ENCODE data around the gene HOXA6.

HOXA6 gene

DNA sequence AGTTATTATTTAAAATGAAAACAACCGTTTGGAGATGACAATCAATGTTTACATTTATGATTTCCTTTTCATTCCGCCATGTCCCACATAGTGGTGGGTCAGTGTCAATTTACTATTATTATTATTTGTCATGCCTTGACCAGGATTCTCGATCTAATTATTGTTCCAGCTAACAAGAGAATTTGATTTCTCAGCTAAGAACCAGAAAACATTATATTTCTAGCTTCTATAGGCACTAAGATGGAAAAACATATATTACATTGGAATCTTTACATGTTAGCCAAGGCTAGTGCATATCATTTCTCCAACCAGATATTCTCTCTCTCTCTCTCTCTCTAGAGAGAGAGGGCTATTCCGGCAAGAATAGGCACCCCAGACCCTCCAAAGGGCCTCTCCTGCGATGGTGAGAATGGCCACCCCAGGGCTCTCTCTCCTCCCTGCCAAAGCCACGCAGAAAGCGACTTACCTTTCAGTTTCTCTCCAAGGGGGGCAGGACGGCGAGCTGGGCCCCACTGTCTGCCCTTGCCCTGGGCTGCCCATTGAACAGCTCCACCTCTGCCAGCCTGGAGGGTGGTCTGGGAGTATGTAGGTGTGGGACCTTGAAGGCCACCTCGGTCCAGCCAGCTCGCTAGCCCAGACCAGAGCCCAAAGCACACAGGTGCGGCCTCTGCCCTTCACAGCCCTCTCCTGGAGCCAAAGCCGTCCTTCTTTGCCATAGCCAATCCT is 2.4 kb upstream of the HOXA6 start:
- no peak for DNase-seq

DNA sequence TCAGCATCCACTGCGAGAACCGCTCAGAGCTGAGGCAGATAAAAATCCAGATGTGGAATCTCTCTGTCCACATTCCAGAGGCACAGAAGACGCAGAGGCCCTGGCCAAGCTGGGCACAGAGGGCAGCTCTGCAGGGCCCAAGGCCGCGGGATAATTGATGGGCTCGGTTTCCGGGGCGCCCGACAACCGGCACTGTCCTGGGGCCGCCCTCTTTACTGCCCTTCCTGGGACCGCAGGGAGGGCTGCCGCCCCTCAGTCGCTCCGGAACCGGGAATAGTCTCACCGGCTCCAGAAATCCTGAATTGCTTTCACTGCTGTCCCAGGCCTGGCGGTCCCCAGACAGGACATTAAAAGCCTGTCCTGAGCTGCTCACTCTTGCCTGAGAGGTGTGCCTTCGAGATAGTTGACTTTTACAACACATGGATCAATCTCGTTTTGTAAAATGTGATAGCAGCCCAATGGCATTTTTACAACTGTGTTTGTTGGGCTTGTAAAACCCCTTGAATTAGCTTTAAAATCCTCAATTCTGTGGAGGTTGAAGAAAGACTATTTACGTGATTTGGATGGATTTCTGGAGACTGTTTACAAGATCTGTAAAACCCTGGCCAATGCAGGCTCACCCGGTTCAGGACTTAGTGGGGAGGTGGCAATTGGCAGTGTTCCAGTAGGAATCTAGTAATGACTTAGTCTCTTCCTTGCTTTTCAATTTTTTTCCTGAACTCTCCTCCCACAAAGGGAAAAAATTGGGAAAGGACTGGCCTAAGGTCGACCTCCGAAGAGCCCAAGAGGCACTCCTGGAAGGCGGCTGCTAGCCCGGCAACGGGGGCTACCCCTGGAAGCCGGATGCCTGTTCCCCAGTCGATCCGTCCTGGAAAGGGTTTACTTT is 1.4 kb upstream of the HOXA6 start:
- DNase-seq = peak; percentile 30

DNA sequence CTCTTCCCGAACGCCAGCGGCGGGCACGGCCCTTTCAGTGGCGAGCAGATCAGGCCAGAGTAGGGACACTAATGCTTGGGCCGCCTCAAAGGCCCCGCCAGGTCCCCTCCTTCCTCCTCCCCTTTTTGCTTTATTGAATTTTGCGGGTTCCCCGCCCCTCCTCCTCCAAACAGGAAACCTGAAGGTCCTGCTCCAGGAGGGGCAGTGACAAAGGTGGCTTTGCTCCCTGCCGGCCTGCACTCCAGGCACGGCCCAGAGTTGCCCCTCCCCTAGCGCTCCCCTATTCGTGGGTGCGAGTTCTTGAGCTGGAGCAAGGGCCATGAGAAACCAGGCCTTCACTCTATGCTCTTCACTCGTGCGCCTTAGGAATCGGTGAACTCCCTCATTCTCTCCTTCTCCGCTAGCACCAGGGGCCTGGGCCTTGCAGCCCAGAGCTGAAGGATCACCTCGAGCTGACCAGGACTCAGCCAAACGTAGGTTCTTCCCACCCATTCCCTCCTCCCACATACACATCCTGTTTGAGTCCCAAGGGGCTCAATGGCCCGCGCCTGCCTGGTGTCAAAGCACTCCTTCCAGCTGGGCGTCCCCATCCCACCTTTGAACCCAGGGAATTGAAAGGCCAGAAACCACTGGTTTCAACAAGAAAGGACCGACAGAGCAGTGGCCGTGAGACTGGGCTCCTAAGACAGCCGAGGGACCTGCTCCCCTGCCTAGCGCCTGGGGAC is 619 bp upstream of the HOXA6 start:
- no peak for DNase-seq

- DNase-seq = no peak
These were observed 929 bp downstream of the HOXA6 start for GRCh38 chr7:27146491-27147198.

DNA sequence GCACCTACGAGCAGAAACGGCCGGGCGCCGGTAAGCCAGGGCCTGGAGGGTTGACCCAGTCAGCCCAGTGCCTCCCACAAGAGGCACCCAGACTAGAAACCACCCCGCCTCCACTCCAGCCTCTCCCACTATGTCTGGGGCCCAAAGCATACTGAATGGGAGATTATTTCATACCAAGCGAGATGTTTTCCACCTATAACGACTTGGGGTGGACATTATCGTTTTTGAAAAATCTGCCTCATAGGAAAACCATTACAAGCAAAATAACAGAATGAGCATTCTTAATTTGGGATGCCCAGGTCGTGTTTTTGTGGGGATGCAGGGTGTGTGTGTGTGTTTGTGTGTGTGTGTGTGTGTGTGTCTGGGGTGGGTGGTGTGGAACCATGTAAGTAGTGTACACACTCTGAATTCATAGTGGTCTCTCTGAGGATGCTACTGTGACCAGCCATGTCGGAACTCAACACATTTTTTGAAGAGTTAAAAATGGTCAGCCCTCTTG is 1.6 kb downstream of the HOXA6 start:
- no peak for DNase-seq

DNA sequence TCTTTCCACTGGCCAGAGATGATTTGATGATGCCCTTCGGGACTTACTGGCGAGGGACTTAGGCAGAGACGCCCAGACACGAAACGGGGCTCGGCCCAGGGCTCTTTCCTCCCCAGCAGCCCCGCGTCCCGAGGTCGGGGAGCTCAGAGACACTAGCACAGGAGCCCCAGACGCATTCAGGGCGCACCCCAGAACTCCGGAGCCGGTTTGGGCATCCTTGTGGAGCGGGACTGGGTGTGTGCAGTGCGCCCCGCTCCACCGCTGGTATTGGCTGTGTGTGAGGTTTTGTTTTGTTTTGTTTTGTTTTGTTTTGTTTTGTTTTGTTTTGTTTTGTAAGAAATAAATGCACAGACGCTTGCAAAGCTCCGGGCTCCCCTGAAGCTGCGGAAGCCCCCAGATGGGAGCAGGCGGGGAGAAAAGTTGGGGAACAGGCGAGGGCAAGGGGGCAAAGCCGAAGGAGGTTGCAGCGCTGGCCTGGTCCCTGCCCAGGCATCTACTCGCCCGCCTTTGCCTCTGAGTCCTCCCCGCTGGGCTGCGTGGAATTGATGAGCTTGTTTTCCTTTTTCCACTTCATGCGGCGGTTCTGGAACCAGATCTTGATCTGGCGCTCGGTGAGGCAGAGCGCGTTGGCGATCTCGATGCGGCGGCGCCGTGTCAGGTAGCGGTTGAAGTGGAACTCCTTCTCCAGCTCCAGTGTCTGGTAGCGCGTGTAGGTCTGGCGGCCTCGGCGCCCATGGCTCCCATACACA is 2.2 kb downstream of the HOXA6 start:
- no peak for DNase-seq

- no peak for DNase-seq
These were observed 2.8 kb downstream of the HOXA6 start for GRCh38 chr7:27144781-27145164.

- no peak for DNase-seq
These were observed 3.4 kb downstream of the HOXA6 start for GRCh38 chr7:27143950-27144780.

GRCh38 chr7:27143023-27143949 is 4.3 kb downstream of the HOXA6 start, which contains the start of gene HOXA5:
HOXA5 (minus strand) TSS chr7:27143681; CDS start chr7:27143607, 74 bp downstream.
- DNase-seq = peak; percentile 83

DNA sequence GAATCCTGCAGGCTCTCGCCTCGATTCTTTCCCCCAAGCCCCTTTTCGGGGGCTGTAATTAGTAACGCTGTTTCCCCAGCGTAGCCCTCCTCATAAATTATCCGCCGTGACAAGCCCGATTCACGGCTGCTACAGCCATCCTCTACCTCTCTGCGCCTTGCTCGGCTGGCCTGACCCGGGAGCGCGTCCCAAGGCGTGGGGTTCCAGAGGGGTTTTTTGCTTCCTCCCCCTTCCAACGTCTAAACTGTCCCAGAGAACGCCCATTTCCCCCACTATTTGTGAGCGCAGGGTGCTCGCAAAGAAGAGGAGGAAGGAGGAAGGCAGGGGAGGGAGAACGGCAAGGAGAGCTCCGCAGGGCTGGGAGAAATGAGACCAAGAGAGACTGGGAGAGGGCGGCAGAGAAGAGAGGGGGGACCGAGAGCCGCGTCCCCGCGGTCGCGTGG is 5.0 kb downstream of the HOXA6 start:
- DNase-seq = no peak

DNA sequence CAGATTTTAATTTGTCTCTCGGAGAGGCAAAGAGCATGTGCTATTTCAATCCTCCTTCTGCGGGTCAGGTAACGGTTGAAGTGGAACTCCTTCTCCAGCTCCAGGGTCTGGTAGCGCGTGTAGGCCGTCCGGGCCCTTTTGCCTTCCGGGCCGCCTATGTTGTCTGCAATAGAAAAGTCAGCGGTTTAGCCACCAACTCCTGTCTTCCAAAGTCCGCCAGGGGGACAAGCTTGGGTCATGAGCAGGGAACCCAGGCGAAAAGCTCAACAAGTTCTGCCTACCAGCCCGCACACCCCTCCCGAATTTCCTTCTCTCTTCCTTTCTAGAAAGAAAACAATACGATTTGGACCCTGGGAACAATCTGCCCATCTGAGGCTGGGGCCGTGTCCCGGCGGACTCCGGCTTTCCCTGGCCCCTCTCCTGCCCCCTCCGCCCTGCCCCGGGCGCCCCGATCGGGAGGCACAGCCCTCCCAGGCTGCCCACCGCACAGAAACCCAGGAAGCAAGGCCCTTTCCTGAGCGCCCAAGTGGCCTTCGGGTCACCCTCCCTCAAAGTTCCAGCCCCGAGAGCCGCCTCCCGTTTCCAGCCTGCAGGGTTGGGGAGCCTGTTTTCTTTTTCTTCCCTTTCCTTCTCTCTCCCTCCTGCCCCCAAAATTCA is 5.5 kb downstream of the HOXA6 start:
- DNase-seq = no peak

DNA sequence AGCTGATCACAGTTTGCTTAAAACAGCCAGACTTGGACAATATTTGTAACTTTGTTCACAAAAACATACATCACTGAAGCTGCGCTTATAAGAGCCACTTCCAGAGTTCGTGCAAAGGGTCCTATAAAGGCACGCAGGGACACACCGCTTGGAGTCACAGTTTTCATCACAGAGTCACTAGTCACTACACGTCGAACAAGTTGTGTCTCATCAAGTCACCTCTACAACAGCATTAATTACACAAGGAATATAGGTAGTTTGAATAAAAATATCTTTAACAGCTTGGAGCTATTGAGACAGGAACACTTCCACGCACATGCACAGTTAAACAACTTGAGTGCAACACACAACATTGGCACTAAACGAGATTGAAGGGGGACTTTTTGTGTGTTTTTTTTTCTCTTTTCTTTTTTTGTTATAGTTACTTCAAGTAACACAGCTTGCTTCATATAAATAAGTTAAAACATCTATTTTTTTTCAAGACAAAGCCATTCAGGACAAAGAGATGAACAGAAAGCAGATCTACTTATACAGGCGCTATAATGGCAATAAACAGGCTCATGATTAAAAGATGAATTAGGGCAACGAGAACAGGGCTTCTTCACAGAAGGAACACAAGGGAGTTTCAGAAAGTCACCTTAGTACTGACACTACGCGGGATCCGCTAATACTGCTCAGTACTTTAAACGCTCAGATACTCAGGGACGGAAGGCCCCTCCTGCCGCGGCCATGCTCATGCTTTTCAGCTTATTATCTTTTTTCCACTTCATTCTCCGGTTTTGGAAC is 6.2 kb downstream of the HOXA6 start:
- no peak for DNase-seq

DNA sequence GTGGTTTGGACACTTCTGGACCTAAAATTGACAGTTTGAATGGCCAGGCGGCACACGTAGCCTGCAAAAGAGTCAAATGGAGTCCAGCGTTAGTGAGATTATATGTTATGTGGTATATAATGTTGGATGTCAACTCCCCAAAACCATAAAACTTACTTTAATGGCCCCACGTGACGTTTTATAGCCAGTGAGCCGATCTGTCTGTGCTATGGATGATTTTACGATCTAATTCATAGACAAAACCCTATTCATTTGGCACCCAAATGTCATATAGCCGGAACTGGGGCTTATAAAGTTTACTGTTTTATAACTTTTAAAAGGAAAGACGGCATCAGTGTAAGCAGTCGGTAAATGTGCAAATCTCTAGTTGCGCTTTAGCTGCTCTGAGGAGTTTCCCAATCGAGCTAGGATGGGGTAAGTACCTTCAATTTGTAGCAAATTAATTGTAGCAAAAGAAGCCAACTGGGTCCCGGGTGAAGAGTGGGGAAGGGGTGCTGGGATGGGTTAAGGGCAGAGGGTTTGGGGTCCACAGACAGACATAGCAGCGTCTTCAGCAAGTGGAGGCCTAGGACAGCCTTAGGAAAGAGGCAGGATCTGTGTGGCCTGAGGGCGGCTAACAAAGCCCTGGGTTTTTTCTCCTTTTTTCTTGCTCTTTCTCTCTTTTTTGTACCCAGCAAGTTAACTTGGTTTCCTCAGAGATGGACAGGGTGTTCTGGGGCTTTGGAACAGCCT is 7.3 kb downstream of the HOXA6 start:
- DNase-seq = no peak

DNA sequence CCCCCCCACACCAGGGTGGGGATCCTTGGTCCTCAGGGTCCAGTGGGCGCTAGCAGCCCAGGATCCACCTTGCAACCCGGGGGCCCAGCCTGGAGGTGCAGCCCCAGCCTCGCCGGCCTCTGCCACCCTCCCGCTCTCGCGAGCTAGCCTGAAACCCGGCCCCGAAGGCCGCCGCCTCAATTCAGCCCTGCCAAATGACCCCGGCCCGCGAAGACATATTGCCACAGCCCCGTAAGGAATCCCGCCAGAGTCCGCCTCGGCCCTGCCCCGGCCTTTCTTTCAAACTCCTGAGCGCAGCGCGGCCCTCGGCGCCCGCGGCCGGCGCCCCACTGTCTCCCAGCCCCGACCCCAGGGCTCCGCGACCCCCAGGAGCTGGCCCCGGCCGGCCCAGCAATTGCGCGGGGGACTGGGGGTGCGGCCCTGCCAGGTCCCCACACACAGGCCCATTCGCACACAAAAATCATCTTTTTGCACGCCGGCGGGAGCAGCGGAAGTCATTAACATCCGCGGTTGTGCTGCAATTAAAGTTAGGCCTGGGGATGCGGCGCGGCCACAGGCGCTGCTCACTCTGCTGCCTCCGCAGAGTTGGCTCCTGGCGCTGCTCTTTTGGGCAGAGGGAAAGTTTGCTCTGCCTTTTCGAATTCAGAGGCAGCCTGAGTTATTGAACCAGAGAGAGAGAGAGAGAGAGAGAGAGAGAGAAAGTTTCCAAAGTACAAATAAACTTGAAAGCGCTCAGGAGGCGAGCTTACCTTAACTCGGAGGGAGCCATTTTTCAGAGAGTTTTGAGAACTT is 8.0 kb downstream of the HOXA6 start:
- no peak for DNase-seq

DNA sequence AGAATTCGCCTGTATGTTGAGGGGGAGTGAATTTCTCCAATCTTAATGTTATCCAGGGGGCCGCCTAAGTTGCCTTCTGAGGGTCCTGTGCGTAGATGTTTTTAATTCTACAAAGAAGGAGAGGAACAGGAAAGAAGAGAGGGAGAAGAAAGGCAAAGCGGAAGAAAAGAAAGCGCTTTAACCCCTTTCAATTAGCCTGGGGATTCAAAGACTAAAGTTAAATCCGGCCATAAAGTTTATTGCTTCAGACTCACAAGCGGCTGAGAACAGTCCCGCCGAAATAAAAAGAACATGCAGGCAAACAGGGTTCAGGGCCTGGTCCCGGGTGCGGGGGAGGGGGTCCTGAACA is 8.6 kb downstream of the HOXA6 start:
- DNase-seq = no peak

DNA sequence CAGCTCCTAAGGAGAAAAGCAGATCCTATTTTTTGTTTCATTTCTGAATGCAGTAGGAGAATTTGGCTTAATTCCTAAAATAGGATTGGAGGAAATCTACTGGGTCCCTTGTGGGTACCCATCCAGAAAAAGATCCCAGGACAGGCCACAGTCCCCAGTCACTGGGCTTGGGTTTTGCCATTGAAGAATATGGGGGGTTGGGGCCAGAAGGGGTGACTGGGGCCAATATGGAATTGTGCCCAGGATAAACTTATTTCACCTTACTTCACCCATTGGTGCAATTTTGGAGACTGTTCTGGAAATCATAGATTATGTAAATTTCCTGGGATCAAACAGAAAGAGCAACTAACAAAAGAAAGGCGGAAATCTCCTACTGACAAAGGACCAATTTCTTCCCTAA is 9.1 kb downstream of the HOXA6 start:
- no peak for DNase-seq
